HG03095 (cell line): ENCODE data around the gene ZMIZ1.

Experiments
- ATAC-seq: cut with Tn5 transposase; IDR thresholded peaks from one replicate; pipeline ENCODE4 v1.9.1; 2021; ENCODE audit warnings: moderate library complexity; ENCODE audit not compliant: unreplicated experiment

The ZMIZ1 gene, protein sequence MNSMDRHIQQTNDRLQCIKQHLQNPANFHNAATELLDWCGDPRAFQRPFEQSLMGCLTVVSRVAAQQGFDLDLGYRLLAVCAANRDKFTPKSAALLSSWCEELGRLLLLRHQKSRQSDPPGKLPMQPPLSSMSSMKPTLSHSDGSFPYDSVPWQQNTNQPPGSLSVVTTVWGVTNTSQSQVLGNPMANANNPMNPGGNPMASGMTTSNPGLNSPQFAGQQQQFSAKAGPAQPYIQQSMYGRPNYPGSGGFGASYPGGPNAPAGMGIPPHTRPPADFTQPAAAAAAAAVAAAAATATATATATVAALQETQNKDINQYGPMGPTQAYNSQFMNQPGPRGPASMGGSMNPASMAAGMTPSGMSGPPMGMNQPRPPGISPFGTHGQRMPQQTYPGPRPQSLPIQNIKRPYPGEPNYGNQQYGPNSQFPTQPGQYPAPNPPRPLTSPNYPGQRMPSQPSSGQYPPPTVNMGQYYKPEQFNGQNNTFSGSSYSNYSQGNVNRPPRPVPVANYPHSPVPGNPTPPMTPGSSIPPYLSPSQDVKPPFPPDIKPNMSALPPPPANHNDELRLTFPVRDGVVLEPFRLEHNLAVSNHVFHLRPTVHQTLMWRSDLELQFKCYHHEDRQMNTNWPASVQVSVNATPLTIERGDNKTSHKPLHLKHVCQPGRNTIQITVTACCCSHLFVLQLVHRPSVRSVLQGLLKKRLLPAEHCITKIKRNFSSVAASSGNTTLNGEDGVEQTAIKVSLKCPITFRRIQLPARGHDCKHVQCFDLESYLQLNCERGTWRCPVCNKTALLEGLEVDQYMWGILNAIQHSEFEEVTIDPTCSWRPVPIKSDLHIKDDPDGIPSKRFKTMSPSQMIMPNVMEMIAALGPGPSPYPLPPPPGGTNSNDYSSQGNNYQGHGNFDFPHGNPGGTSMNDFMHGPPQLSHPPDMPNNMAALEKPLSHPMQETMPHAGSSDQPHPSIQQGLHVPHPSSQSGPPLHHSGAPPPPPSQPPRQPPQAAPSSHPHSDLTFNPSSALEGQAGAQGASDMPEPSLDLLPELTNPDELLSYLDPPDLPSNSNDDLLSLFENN

DNA sequence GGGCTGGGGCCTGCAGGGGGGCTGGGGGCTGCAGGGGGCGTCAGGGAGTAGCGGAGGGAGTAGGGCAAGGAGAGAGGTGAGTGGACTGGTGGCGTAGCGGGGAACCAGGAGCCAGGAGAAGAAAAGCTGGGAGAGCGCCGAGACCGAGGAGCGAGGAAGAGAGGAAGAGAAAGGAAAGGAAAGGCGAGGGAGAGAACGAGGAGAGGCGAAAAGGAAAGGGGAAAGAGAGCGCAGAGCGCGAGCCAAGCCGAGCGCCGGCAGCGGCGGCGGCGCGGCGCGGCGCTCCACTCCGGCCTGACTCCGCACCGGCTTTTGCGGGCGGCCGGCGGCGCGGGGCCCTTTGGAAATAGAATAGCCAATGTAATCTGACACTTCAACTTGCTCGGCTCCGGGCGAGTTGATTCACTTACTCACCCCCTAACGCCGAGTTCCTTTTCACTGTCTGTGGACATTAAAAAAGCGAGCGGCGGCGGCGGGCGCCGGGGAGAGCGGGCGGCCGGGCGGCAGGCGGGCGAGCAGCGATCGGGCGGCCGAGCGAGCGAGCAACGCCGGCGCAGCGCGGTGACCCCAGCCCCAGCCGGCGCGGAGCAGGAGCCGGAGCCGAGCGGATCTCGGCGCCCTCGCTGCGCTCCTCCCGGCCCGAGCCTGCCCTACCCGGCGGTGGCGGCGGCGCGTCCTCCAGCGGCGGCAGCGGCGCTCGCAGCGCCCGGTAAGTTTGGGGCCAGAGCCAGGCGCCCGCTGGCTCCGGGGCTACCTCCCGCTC, at the start of gene ZMIZ1:
TSS of gene ZMIZ1 (plus strand) at position 405 of the 763 bp plus-strand sequence. CDS start 132,667 bp downstream, outside the sequence.
- peak; percentile 50 for ATAC-seq

DNA sequence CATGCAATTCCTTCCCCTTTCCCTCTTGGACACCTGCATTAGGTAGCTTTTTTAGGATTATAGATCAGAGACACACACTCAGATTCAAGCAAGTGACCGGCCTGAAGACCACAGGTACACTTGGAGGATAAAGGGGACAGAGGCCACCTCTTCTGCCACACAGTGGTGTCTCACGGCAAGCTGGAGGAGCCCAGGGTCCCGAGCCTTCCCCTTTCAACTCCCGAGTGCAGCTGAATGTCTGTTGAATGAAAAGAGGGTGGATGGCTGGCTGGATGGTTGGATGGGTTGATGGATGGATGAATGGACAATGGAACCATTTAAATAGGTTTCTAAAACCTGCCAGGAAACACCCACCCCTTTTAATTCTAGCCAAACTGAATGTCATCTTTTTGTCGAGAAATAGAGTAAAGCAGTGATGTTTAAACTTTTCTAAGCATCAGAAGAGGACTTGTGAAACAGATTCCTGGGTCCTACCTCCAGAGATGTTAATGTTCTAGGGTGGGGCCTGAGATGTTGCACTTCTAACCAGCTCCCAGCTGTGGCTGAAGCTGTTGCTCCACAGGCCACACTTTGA, 49.2 kb upstream of the ZMIZ1 start:
- no peak for ATAC-seq

GRCh38 chr10:79020015-79020491, 48.7 kb upstream of the ZMIZ1 start:
- ATAC-seq, result no peak

DNA sequence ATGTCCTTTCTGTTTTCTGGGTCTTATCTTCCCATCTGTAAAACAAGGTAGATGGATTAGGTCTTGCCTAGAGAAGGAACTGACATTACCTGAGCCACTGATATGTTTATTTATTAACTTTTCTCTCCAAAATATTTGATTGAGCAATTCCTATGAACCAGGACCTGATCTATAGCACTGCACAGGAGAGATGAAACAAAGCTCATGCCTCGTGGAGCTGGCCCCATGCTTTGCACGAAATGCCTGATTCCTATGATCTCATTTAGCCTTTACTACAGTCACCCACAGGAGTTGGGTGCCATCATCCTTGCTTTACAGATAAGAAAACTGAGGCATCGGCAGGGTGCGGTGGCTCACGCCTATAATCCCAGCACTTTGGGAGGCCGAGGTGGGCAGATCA, 48.2 kb upstream of the ZMIZ1 start:
- ATAC-seq, result no peak

DNA sequence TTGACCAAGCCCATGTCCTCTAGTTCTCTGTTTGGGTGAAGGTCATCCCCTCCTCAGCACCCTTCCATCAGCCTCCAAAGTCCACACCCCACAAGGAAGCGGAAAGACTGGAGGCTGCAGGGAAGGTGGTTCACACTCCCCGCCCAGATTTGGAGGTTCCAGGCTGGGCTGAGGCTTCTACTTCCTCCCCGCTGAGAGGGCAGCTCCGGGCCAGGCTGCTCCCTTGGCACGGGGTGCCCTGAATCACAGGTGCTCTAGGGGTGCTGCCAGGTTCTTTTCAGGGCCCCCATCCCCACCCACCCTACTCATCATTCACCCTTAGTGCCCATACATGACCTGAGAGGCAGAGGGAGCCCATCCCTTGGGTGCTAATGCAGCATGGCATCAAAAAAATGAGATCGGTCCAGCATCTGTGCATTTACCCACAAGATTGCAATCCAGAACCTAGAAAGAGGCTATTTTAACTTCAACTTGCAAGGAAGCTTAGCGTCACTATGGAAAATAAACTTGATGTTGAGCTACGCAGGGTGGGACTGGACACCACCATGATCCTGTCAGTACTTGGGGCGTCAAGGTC, 47.3 kb upstream of the ZMIZ1 start:
- ATAC-seq, result no peak

DNA sequence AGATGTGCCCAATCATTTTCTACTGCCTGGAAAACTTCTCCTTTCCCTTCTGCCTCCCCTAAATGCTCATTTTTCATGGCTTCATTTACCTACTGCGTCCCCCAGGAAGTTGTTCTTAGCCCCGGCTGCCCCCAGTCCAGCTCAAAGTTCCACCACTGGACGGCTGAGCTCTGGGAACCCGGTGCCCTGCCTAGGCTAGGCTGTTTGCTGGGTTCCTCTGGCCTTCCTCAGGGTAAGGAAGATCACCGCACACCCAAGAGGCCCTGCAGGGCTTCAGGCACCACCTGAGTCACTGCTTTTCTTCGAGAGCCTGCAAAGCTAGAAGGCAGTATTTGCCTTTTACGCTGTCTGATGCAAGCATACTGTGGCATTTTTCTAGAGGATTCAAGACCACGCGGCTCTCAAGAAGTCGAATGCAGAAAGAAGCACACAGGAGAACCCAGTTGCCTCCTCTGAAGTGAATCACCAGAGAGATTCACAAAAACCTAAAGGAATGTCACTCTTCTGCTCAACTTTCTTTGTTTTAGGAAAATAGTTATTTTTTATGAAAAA, 46.7 kb upstream of the ZMIZ1 start:
- no peak for ATAC-seq

GRCh38 chr10:79022565-79023230, 46.1 kb upstream of the ZMIZ1 start:
- no peak for ATAC-seq

- peak; percentile 91 for ATAC-seq
These were observed 45.3 kb upstream of the ZMIZ1 start for GRCh38 chr10:79023240-79024162.

GRCh38 chr10:79024296-79024695, 44.5 kb upstream of the ZMIZ1 start:
- ATAC-seq, result no peak

DNA sequence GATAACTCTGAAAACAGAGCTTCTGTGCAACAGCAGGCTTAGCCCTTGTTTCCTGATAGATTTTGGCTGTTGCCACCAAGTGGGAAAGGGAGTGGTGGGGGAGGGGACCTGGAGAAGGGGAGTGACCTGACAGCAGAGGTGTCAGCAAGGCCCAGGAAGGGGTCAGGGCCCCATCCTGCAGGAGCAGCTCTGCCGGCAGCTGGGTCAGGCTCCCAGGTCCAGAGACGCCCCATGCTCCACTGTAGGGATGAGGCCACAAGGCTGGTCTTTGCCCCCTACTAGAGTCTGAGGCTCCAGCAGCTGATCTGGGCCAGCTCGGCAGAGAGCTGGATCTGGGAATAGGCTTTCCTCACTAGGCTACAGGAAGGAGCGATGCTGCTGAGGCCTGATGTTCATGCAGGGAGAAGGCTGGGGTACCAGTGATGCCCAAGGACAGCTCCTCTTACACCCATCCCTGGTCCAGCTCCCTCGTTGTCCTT, 44.0 kb upstream of the ZMIZ1 start:
- ATAC-seq, result no peak

DNA sequence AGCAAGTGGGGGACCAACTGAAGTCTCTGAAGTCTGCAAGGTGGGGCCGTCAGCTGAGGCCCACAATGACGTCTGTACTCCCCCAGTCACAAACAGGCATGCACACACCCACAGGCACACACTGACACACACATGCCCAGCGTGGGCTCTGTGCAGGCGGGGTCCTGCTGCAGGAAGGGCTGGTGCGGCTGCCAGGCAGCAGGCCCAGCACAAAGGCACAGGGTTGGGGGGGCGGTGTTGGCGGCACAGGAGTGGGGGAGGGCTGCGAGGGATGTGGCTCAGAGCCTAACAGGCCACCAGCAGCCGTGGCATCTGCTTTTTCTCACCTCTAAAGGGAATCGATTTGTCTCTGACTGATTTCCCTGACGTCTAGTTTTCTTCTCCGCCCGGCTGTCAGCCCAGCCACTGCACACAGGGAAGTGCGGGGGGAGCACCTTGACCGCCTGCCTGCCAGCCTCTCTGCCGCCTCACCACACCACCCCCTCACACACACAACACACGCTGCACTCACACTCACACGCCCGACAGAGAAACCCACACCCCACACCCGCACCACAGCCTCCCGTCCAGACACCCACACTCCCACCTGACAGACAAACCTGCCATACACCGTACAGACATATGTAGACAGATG, 43.5 kb upstream of the ZMIZ1 start:
- ATAC-seq, result no peak

GRCh38 chr10:79026341-79026761, 42.4 kb upstream of the ZMIZ1 start:
- no peak for ATAC-seq

GRCh38 chr10:79026806-79027146, 42.0 kb upstream of the ZMIZ1 start:
- ATAC-seq, result no peak

GRCh38 chr10:79027147-79028055, 41.4 kb upstream of the ZMIZ1 start:
- no peak for ATAC-seq

GRCh38 chr10:79028056-79028430, 40.7 kb upstream of the ZMIZ1 start:
- ATAC-seq, result no peak

DNA sequence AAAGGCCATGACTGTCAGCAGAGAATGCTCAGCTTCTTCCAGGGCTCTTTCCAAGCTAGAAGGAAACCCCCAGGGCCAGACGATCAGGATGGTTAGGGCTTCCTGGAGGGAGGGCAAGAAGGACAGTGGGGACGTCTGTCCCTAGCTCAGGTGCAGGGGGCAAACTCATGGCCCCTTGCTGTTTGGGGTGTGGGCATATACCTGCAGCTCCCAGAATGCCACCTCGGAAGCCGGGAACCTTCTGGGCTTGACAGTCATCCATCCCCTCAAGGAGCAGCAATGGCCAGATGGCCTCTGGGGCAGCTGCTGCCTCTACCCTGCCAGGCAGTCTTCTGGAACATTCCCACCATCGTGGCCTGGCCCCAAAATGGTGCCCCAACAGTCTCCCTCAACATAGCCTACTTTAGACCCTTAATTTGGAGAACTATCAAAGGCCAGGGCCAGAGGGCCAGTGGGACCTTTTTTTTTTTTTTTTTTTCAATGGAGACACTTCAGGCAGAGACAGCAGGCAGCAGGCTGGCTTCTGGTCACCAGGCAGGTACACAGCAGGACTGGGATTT, 40.2 kb upstream of the ZMIZ1 start:
- ATAC-seq, result no peak
